ENCODE data around the gene RAB40C.

DNA sequence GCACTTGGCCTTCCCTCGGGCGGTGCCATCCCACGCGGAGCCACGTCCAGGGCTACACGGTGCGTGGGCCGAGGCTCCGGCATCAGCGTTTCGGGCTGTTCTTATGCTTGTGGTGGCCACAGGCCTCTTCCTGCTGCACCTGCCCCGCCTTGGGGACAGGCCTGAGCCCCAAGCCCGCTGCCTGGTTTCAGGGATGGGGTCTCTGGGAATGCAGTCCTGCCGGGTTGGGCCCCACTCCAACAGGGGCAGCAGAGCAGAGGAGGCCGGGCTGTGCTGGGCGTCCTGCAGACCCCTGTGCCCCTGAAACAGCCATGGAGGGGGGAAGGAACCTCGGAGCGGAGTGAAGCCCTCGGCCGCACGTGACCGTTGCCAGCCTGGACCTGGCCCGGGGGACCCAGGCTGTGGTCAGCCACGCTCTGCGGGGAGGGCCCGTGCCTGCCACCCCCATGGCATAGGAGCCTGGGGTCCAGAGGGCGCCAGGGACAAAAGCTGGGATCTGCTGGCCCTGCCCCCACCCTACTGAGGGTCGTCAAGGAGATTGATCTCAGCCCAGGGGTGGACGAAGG, 40.5 kb downstream of the RAB40C start:
- TF ChIP-seq EZH2 (IDR thresholded peaks at IDR 0.05) (no peak), POLR2AphosphoS5 (IDR thresholded peaks at IDR 0.05; ENCODE audit: borderline replicate concordance, low read depth, low read length) (no peak)
